DOHH2 (cell line): ENCODE measurements around the gene SHISA7.

ENCODE experiments used
- H3F3A ChIP-seq: fragments of 200-600 bp; sonication (generic), shearing (Covaris generic); 2 replicates; pipeline ENCODE4 v1.6.0; 2016; ENCODE audit warnings: antibody characterized with exemption, mild to moderate bottlenecking; ENCODE audit not compliant: control insufficient read depth, insufficient read depth
- H3K27ac ChIP-seq: fragments of 200-600 bp; sonication (generic); 2 replicates; pipeline ENCODE4 v1.5.1; 2014; ENCODE audit warnings: low read depth, mild to moderate bottlenecking, low read length, moderate library complexity
- H3K27me3 ChIP-seq: fragments of 200-600 bp; sonication (generic); 2 replicates; pipeline ENCODE4 v1.6.1; 2014; ENCODE audit warnings: mild to moderate bottlenecking, low read length, mixed read lengths; ENCODE audit not compliant: control insufficient read depth
- H3K36me3 ChIP-seq: fragments of 200-600 bp; sonication (generic); 2 replicates; pipeline ENCODE4 v1.6.1; 2014; ENCODE audit warnings: mild to moderate bottlenecking, low read length, moderate library complexity, mixed read lengths; ENCODE audit not compliant: control insufficient read depth
- H3K4me1 ChIP-seq: fragments of 200-600 bp; sonication (generic); 2 replicates; pipeline ENCODE4 v1.6.1; 2014; ENCODE audit warnings: mild to moderate bottlenecking, low read length, mixed read lengths; ENCODE audit not compliant: control insufficient read depth
- H3K4me2 ChIP-seq: fragments of 200-600 bp; sonication (generic); 2 replicates; pipeline ENCODE4 v1.6.0; 2014; ENCODE audit warnings: mild to moderate bottlenecking, low read length, moderate library complexity
- H3K4me3 ChIP-seq: fragments of 200-600 bp; sonication (generic); 2 replicates; pipeline ENCODE4 v1.5.1; 2014; ENCODE audit warnings: mild to moderate bottlenecking, low read length, mixed read lengths
- H3K79me2 ChIP-seq: fragments of 200-600 bp; sonication (generic); 2 replicates; pipeline ENCODE4 v1.6.1; 2014; ENCODE audit warnings: mild to moderate bottlenecking, low read length, mixed read lengths; ENCODE audit not compliant: control insufficient read depth
- H3K9me2 ChIP-seq: fragments of 200-600 bp; sonication (generic); replicated peaks from 2 replicates; pipeline ENCODE4 v1.6.1; 2014; ENCODE audit warnings: mild to moderate bottlenecking, low read length, mixed read lengths; ENCODE audit not compliant: control insufficient read depth
- H3K9me3 ChIP-seq: fragments of 200-600 bp; sonication (generic); 2 replicates; pipeline ENCODE4 v1.6.1; 2014; ENCODE audit warnings: antibody characterized with exemption, low read length, mixed read lengths; ENCODE audit not compliant: control insufficient read depth, insufficient read depth
- H4K20me1 ChIP-seq: fragments of 200-600 bp; sonication (generic); 2 replicates; pipeline ENCODE4 v1.6.0; 2014; ENCODE audit warnings: low read depth, mild to moderate bottlenecking, antibody characterized with exemption, low read length, moderate library complexity; ENCODE audit not compliant: control insufficient read depth, insufficient read depth
- EZH2phosphoT487 ChIP-seq: fragments of 200-600 bp; sonication (generic); IDR thresholded peaks from 2 replicates; pipeline ENCODE4 v1.6.1; 2017; ENCODE audit warnings: borderline replicate concordance, mild to moderate bottlenecking, antibody characterized with exemption, low read length, moderate library complexity, mixed read lengths
- TF ChIP-seq, protein P1 (sequence below): fragments of 200-600 bp; sonication (generic); IDR thresholded peaks from one replicate; pipeline ENCODE4 v1.5.1; 2014; ENCODE audit warnings: antibody characterized with exemption, mild to moderate bottlenecking, low read depth, low read length; ENCODE audit not compliant: poor library complexity, severe bottlenecking

SHISA7 gene

DNA sequence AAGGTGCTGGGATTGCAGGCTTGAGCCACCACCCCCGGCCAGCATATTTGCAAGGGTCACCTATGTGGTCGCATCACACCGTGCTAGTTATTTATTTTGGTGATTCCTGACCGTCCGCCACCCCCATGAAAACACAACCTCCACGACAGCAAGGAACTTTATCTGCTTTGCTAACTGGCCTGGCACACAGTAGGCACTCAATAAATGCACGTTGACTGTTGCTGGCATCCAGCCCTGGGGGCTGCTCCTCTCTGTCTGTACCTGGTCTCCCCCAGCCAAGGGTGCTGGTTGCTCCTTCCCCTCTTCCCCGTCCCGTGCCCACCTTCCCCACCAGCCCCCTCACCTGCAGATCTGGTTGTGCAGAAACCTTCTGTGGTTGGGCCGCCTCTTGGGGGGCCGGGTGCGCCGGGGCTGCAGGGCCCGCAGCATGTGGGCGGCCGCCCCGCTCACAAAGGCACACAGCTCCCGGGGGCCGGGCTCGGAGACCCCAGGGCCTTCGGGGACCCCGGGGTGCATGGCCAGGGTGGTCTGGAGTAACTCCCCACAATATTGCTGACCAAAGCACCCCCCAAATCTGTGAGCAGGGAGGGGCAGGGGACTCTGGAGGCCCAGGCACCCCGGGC, 21.1 kb upstream of the SHISA7 start:
- TF ChIP-seq EZH2phosphoT487 = no peak
- TF ChIP-seq, protein P1, sequence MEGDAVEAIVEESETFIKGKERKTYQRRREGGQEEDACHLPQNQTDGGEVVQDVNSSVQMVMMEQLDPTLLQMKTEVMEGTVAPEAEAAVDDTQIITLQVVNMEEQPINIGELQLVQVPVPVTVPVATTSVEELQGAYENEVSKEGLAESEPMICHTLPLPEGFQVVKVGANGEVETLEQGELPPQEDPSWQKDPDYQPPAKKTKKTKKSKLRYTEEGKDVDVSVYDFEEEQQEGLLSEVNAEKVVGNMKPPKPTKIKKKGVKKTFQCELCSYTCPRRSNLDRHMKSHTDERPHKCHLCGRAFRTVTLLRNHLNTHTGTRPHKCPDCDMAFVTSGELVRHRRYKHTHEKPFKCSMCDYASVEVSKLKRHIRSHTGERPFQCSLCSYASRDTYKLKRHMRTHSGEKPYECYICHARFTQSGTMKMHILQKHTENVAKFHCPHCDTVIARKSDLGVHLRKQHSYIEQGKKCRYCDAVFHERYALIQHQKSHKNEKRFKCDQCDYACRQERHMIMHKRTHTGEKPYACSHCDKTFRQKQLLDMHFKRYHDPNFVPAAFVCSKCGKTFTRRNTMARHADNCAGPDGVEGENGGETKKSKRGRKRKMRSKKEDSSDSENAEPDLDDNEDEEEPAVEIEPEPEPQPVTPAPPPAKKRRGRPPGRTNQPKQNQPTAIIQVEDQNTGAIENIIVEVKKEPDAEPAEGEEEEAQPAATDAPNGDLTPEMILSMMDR = no peak

DNA sequence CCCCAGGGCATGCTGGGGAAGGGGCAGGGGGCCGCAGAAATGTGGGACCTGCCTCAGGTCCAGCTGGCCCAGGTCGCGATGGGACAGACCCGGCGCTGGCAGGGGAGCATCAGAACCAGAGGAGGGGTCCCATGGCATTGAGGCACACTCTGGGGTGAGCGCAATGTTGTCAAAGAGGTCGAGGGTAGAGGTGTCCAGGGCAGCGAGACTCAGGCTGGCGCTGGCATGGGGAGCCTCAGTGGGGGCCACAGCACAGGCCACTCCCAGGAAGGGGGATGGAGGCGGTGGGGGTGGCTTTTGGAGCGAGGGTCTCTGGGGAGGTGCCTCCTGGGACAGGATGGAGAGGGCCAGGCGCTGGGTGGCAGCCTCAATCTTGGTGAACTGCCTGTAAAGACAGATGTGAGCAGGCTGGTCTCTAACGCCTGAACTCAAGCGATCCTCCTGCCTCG, 20.5 kb upstream of the SHISA7 start:
- H3K4me2 ChIP-seq = no peak overlapping the region
- no peak overlapping the region for H3K4me3 ChIP-seq
- TF ChIP-seq EZH2phosphoT487 = no peak
- TF ChIP-seq, protein P1 = no peak
- peaks cover 22% of the 10 kb centered on the region for H3K4me1 ChIP-seq
- peaks cover 16% of the 10 kb centered on the region for H3K79me2 ChIP-seq
- 0 out of 2 replicates have a peak, but pooled peaks cover 3% of the 10 kb centered on the region for H4K20me1 ChIP-seq
- no peaks in the 10 kb centered on the region for H3K27me3 ChIP-seq
- H3K36me3 ChIP-seq = no peaks in the 10 kb centered on the region
- no peaks in the 10 kb centered on the region for H3K9me3 ChIP-seq
- no peak overlapping the region for H3K27ac ChIP-seq
- peaks cover 11% of the 10 kb centered on the region for H3F3A ChIP-seq
- no peaks in the 10 kb centered on the region for H3K9me2 ChIP-seq

More for the DNA sequence above, 21.1 kb upstream of the SHISA7 start:
- Histone ChIP-seq H3F3A (peaks cover 11% of the 10 kb centered on the region), H3K9me3 (no peaks in the 10 kb centered on the region), H3K27ac (no peak overlapping the region), H3K36me3 (no peaks in the 10 kb centered on the region), H3K79me2 (peaks cover 16% of the 10 kb centered on the region), H3K27me3 (no peaks in the 10 kb centered on the region), H4K20me1 (0 out of 2 replicates have a peak, but pooled peaks cover 3% of the 10 kb centered on the region), H3K9me2 (no peaks in the 10 kb centered on the region), H3K4me1 (peaks cover 22% of the 10 kb centered on the region), H3K4me2 (no peak overlapping the region), H3K4me3 (no peak overlapping the region)

DNA sequence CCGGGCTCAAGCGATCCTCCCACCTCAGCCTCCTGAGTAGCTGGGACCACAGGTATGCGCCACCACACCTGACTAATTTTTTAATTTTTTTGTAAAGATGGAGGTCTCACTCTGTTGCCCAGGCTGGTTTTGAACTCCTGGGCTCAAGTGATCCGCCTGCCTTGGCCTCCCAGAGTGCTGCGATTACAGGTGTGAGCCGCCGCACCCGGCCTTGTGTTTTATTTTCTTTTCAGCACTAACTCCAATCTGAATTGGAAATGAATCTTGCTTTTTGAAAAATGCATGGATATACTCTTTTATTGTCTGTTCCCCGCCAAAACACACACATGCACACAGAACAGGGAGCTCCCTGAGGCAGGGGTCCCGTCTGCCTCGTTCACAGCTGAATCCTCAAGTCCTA, 19.6 kb upstream of the SHISA7 start:
- Histone ChIP-seq H3K9me2 (no peaks in the 10 kb centered on the region), H3K27ac (no peak overlapping the region), H3K36me3 (no peaks in the 10 kb centered on the region), H3K9me3 (no peaks in the 10 kb centered on the region), H4K20me1 (0 out of 2 replicates have a peak, but pooled peaks cover 3% of the 10 kb centered on the region), H3K27me3 (no peaks in the 10 kb centered on the region), H3K4me1 (peaks cover 18% of the 10 kb centered on the region), H3K4me3 (no peak overlapping the region), H3K4me2 (no peak overlapping the region; the same call in 1 of the 2 replicates), H3K79me2 (peaks cover 16% of the 10 kb centered on the region), H3F3A (peaks cover 11% of the 10 kb centered on the region)
- TF ChIP-seq, protein P1 = no peak
- TF ChIP-seq EZH2phosphoT487 = no peak
